Measurements from ENCODE around the gene PARP6. TPM values are rescaled to one million over a fixed set of nuclear protein-coding genes. Genes with fewer than 3 reads are reported as not detected.

The PARP6 gene
- total RNA-seq, 1 experiment from 2014 or later, result 85.7 TPM

DNA sequence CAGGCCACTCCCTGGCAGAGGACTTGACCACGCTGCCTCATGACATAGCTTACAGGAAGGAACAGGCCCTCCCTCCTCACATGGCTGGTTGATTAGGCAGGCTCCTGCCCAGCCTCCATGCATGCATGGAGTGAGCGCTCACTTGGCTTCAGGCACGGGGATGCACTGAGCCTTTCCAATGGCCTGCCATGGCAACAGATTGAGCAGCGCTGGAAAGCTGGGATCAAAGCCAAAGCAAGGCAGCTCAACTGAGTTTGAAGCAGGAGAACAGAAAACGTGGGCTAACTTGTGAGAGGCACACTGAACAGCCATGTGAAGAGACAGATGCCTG is 68.9 kb downstream of the PARP6 start:
- TF ChIP-seq, protein P1, sequence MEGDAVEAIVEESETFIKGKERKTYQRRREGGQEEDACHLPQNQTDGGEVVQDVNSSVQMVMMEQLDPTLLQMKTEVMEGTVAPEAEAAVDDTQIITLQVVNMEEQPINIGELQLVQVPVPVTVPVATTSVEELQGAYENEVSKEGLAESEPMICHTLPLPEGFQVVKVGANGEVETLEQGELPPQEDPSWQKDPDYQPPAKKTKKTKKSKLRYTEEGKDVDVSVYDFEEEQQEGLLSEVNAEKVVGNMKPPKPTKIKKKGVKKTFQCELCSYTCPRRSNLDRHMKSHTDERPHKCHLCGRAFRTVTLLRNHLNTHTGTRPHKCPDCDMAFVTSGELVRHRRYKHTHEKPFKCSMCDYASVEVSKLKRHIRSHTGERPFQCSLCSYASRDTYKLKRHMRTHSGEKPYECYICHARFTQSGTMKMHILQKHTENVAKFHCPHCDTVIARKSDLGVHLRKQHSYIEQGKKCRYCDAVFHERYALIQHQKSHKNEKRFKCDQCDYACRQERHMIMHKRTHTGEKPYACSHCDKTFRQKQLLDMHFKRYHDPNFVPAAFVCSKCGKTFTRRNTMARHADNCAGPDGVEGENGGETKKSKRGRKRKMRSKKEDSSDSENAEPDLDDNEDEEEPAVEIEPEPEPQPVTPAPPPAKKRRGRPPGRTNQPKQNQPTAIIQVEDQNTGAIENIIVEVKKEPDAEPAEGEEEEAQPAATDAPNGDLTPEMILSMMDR (IDR thresholded peaks at IDR 0.05), result no peak
- TF ChIP-seq SIN3A (IDR thresholded peaks at IDR 0.05; ENCODE audit: borderline replicate concordance, insufficient read depth, low read depth, low read length) (no peak), REST (IDR thresholded peaks at IDR 0.05; ENCODE audit: insufficient read depth in 1 of 2, low read depth in 2 of 2, low read length in 1 of 2) (no peak), POLR2AphosphoS5 (IDR thresholded peaks at IDR 0.05; ENCODE audit: low read depth, low read length) (no peak)
- Histone ChIP-seq H3K27me3 (ENCODE audit: control insufficient read depth, insufficient read depth, low read length) (no peaks in the 10 kb centered on the region), H3K27ac (ENCODE audit: low read length) (peak overlapping the region; percentile 49; the same call in 1 of the 2 replicates), H3K4me1 (ENCODE audit: control insufficient read depth, insufficient read depth, low read length) (peaks cover 27% of the 10 kb centered on the region), H3K4me3 (ENCODE audit: low read depth in 2 of 2, low read length in 2 of 2) (no peak overlapping the region), H3K36me3 (ENCODE audit: control insufficient read depth, insufficient read depth, low read length) (peaks cover 71% of the 10 kb centered on the region), H3K9me3 (ENCODE audit: control insufficient read depth, insufficient read depth, low read depth, low read length) (no peaks in the 10 kb centered on the region)
- intact Hi-C loops (cut with micrococcal nuclease; ENCODE audit: unreplicated experiment) (no loop called here), in situ Hi-C loops (cut with HindIII; ENCODE audit: low pct_unique_long_range_greater_than_20kb, low sequenced_read_pairs) (no loop called here)
- DNase-seq (ENCODE audit: low read depth, low spot score) (no peak), ATAC-seq (no peak)
- POLR2A ChIA-PET, result no interaction called here
- CTCF ChIA-PET, result no interaction called here
- no TSS peak for BruUV-seq (replicated peaks)

- Histone ChIP-seq H3K27ac (ENCODE audit: low read length) (peak overlapping the region; percentile 49), H3K27me3 (ENCODE audit: control insufficient read depth, insufficient read depth, low read length) (no peaks in the 10 kb centered on the region), H3K4me1 (ENCODE audit: control insufficient read depth, insufficient read depth, low read length) (peaks cover 31% of the 10 kb centered on the region), H3K4me3 (ENCODE audit: low read depth in 2 of 2, low read length in 2 of 2) (no peak overlapping the region), H3K36me3 (ENCODE audit: control insufficient read depth, insufficient read depth, low read length) (peaks cover 67% of the 10 kb centered on the region), H3K9me3 (ENCODE audit: control insufficient read depth, insufficient read depth, low read depth, low read length) (no peaks in the 10 kb centered on the region)
- ATAC-seq (no peak), DNase-seq (ENCODE audit: low read depth, low spot score) (no peak)
- ChIA-PET CTCF (no interaction called here), POLR2A (no interaction called here)
- intact Hi-C loops (cut with micrococcal nuclease; ENCODE audit: unreplicated experiment), result no loop called here
- in situ Hi-C loops (cut with HindIII; ENCODE audit: low pct_unique_long_range_greater_than_20kb, low sequenced_read_pairs), result no loop called here
- TF ChIP-seq TCF7L2 (IDR thresholded peaks at IDR 0.05; ENCODE audit: low read depth, low read length) (no peak), POLR2AphosphoS5 (IDR thresholded peaks at IDR 0.05; ENCODE audit: low read depth, low read length) (no peak), REST (IDR thresholded peaks at IDR 0.05; ENCODE audit: insufficient read depth in 1 of 2, low read depth in 2 of 2, low read length in 1 of 2) (no peak), SIN3A (IDR thresholded peaks at IDR 0.05; ENCODE audit: borderline replicate concordance, insufficient read depth, low read depth, low read length) (no peak)
- TF ChIP-seq, protein P1 (IDR thresholded peaks at IDR 0.05), result no peak
- no TSS peak for BruUV-seq (replicated peaks)
Measured at GRCh38 chr15:72202801-72203506, 69.4 kb downstream of the PARP6 start.
